NT2/D1 (cell line): ENCODE results near the gene TCERG1L.

ENCODE experiments used
- DNase-seq: peaks from one replicate; pipeline ENCODE4 v3.0.0-alpha.2; 2011; ENCODE audit warnings: low read depth, low spot score
- H3K27me3 ChIP-seq: 2 replicates; pipeline ENCODE4 v1.6.0; 2011; ENCODE audit warnings: mild to moderate bottlenecking; ENCODE audit not compliant: insufficient read length, insufficient read depth
- H3K36me3 ChIP-seq: 2 replicates; pipeline ENCODE4 v1.6.1; 2011; ENCODE audit warnings: mild to moderate bottlenecking, low read length, mixed read lengths; ENCODE audit not compliant: insufficient read depth, insufficient read length
- H3K4me1 ChIP-seq: 2 replicates; pipeline ENCODE4 v1.5.1; 2011; ENCODE audit not compliant: insufficient read depth, insufficient read length
- H3K4me3 ChIP-seq: 2 replicates; pipeline ENCODE4 v1.5.1; 2011; ENCODE audit warnings: low read depth; ENCODE audit not compliant: insufficient read length
- H3K9ac ChIP-seq: 2 replicates; pipeline ENCODE4 v1.6.0; 2011; ENCODE audit warnings: low read depth; ENCODE audit not compliant: insufficient read length
- H3K9me3 ChIP-seq: 2 replicates; pipeline ENCODE4 v1.5.1; 2011; ENCODE audit warnings: mild to moderate bottlenecking, low read length; ENCODE audit not compliant: insufficient read depth
- SUZ12 ChIP-seq: IDR thresholded peaks from 2 replicates; pipeline ENCODE4 v1.6.1; 2011; ENCODE audit not compliant: insufficient read length, insufficient read depth; ENCODE audit errors: extremely low read depth
- YY1 ChIP-seq: IDR thresholded peaks from 2 replicates; pipeline ENCODE4 v1.6.1; 2011; ENCODE audit not compliant: insufficient read length, insufficient read depth
- ZNF274 ChIP-seq: IDR thresholded peaks from 2 replicates; pipeline ENCODE4 v1.6.1; 2011; ENCODE audit warnings: mild to moderate bottlenecking, low read depth, low read length

TCERG1L gene

GRCh38 chr10:131111471-131112080 is 199.9 kb downstream of the TCERG1L start:
- no peak for DNase-seq
- TF ChIP-seq SUZ12 (no peak), ZNF274 (no peak), YY1 (no peak)
- no peaks in the 10 kb centered on the region for H3K36me3 ChIP-seq
- H3K9me3 ChIP-seq, result no peaks in the 10 kb centered on the region; the same call in 1 of the 2 replicates
- no peak overlapping the region for H3K4me3 ChIP-seq
- no peak overlapping the region for H3K9ac ChIP-seq
- H3K27me3 ChIP-seq, result no peaks in the 10 kb centered on the region
- peaks cover 3% of the 10 kb centered on the region for H3K4me1 ChIP-seq

- TF ChIP-seq YY1 (no peak), SUZ12 (no peak), ZNF274 (no peak)
- Histone ChIP-seq H3K4me1 (peaks cover 3% of the 10 kb centered on the region), H3K27me3 (no peaks in the 10 kb centered on the region), H3K4me3 (no peak overlapping the region), H3K9me3 (no peaks in the 10 kb centered on the region; the same call in 1 of the 2 replicates), H3K36me3 (no peaks in the 10 kb centered on the region), H3K9ac (no peak overlapping the region)
- DNase-seq, result no peak
Measured at GRCh38 chr10:131111007-131111406, 200.5 kb downstream of the TCERG1L start.

DNA sequence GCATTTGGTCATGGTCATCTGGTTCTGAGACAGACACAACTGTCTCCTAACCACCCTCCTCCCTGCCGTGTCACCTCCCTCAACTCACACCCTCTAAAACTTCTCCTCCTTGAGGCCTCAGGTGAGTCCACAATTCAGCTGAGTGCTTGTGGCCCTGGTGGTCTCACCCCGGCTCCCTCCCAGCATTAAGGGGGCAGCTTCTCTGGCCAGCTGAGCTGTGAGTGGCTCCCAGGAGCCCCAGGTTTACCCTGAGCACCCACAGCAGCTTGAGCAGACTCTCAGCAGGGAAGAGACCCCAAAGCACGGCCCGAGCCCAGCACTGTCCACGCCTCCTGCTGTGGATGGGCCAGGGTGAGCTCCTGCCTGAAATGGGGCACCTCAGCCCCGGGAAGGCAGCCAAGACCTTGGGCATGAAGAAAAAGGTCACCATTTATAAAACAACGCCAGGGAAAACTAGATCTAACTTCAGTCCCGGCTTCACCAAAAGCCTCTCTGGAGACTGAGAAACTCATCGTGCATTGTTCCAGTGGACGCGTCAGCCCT is 201.2 kb downstream of the TCERG1L start:
- Histone ChIP-seq H3K36me3 (no peaks in the 10 kb centered on the region), H3K9me3 (no peaks in the 10 kb centered on the region; the same call in 1 of the 2 replicates), H3K27me3 (no peaks in the 10 kb centered on the region), H3K9ac (no peak overlapping the region), H3K4me1 (no peaks in the 10 kb centered on the region), H3K4me3 (no peak overlapping the region)
- DNase-seq, result no peak
- no peak for TF ChIP-seq SUZ12

DNA sequence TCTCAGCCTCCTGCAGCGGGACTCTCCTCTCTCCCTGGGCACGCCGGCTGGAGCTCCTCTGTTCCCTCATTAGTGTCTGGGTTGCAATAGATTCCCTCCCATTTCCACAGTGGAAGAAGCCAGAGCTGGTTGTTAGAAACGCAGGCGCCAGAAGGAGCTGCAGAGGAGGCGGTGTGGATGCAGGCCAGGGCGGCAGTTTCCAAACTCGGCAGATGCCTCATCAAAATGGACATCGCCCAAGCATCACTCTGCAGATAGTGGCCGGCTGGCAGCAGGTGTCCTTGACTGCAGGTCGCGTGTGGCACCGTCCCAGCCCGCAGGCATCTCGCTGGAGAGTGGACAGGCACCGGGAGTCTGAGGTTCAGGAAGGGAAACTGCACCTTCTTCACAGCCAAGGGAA is 201.8 kb downstream of the TCERG1L start:
- H3K9ac ChIP-seq, result no peak overlapping the region
- H3K27me3 ChIP-seq, result no peaks in the 10 kb centered on the region
- no peaks in the 10 kb centered on the region for H3K4me1 ChIP-seq
- DNase-seq, result no peak
- no peaks in the 10 kb centered on the region for H3K36me3 ChIP-seq
- H3K4me3 ChIP-seq, result no peak overlapping the region
- H3K9me3 ChIP-seq, result no peaks in the 10 kb centered on the region; the same call in 1 of the 2 replicates
- TF ChIP-seq ZNF274 (no peak), YY1 (no peak), SUZ12 (no peak)

DNA sequence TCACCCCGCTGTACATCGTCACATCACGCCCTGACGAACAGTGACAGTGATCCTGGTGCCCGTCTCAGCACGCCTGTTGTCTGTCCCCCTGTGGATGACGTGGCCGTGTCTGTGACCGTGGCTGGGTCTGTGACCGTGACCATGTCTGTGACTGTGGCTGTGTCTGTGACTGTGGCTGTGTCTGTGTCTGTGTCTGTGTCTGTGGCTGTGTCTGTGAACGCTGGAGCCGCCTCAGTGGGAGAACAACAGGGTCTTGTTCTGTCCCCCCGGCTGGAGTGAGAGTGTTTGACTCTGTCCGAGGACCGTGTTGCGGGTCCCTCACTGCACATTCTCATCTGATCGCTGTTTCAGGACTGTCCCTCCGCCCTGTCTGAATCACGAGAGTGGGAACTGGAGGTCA is 202.2 kb downstream of the TCERG1L start:
- Histone ChIP-seq H3K4me1 (no peaks in the 10 kb centered on the region), H3K9me3 (no peaks in the 10 kb centered on the region; the same call in 1 of the 2 replicates), H3K4me3 (no peak overlapping the region), H3K36me3 (no peaks in the 10 kb centered on the region), H3K27me3 (no peaks in the 10 kb centered on the region), H3K9ac (no peak overlapping the region)
- DNase-seq, result no peak
- no peak for TF ChIP-seq YY1
- TF ChIP-seq ZNF274, result no peak
- no peak for TF ChIP-seq SUZ12

GRCh38 chr10:131107970-131108369 is 203.6 kb downstream of the TCERG1L start:
- no peak overlapping the region for H3K4me3 ChIP-seq
- TF ChIP-seq SUZ12, result no peak
- TF ChIP-seq ZNF274, result no peak
- no peak for TF ChIP-seq YY1
- no peak for DNase-seq
- no peaks in the 10 kb centered on the region for H3K36me3 ChIP-seq
- no peak overlapping the region for H3K9ac ChIP-seq
- no peaks in the 10 kb centered on the region for H3K27me3 ChIP-seq
- no peaks in the 10 kb centered on the region for H3K4me1 ChIP-seq
- no peaks in the 10 kb centered on the region; the same call in 1 of the 2 replicates for H3K9me3 ChIP-seq

- DNase-seq, result no peak
- TF ChIP-seq YY1 (no peak), SUZ12 (no peak), ZNF274 (no peak)
- H3K4me1 ChIP-seq, result no peaks in the 10 kb centered on the region
- no peaks in the 10 kb centered on the region for H3K36me3 ChIP-seq
- no peak overlapping the region for H3K4me3 ChIP-seq
- no peaks in the 10 kb centered on the region for H3K27me3 ChIP-seq
- no peak overlapping the region for H3K9ac ChIP-seq
- H3K9me3 ChIP-seq, result no peaks in the 10 kb centered on the region; the same call in 1 of the 2 replicates
Measured at GRCh38 chr10:131102676-131103075, 208.8 kb downstream of the TCERG1L start.
